Measurements from ENCODE around the gene IRF2BP1. TPM values are rescaled to one million over a fixed set of nuclear protein-coding genes. Genes with fewer than 3 reads are reported as not detected.

IRF2BP1 gene
- total and polyA plus RNA-seq, 2 donors (not counting 1 experiment from before 2014, with no cell fraction given), result 4.0 to 23.1 TPM

GRCh38 chr19:45882652-45883585 lies 3.0 kb downstream of the IRF2BP1 start:
- Histone ChIP-seq H3K9ac (ENCODE audit: insufficient read depth, low read length) (no peak overlapping the region), H3K27me3 (ENCODE audit: control insufficient read depth, insufficient read depth, low read length) (no peaks in the 10 kb centered on the region), H3K4me2 (ENCODE audit: extremely low read depth, insufficient read depth, low read length) (peak overlapping the region; percentile 20), H3K36me3 (ENCODE audit: control insufficient read depth, insufficient read depth, low read length) (peaks cover 8% of the 10 kb centered on the region), H3K9me3 (ENCODE audit: control insufficient read depth, insufficient read depth, low read depth, low read length) (no peaks in the 10 kb centered on the region), H2AFZ (ENCODE audit: low read length) (no peak overlapping the region), H3K27ac (ENCODE audit: insufficient read depth, low read length) (no peak overlapping the region), H4K20me1 (ENCODE audit: control insufficient read depth, extremely low read depth, insufficient read depth, low read length) (no peaks in the 10 kb centered on the region), H3K4me1 (ENCODE audit: control insufficient read depth, extremely low read depth, insufficient read depth, low read length) (peaks cover 5% of the 10 kb centered on the region), H3K4me3 (replicated peaks in 1 of 4; ENCODE audit: control extremely low read depth in 1 of 4, insufficient read depth in 1 of 4, low read depth in 3 of 4, low read length in 4 of 4) (peak overlapping the region in 1 of 4 experiments; percentile 35), H3K79me2 (ENCODE audit: control insufficient read depth, insufficient read depth, low read length) (peaks cover 10% of the 10 kb centered on the region)
- DNase-seq (ENCODE audit: low read depth in 2 of 2), result peak; percentile 77 to 87
- TF ChIP-seq CTCF (conservative IDR thresholded peaks at IDR 0.05 in 1 of 2, IDR thresholded peaks at IDR 0.05 in 1 of 2; ENCODE audit: low read depth in 1 of 2, low read length in 2 of 2) (peak; percentile 97 to 98), EZH2 (IDR thresholded peaks at IDR 0.05; ENCODE audit: low read length, missing control alignments) (no peak)

- DNase-seq (ENCODE audit: low read depth in 2 of 2), result no peak
- H2AFZ ChIP-seq (ENCODE audit: low read length), result no peak overlapping the region
- H3K27ac ChIP-seq (ENCODE audit: insufficient read depth, low read length), result no peak overlapping the region
- H3K9ac ChIP-seq (ENCODE audit: insufficient read depth, low read length), result no peak overlapping the region
- TF ChIP-seq CTCF (conservative IDR thresholded peaks at IDR 0.05 in 1 of 2, IDR thresholded peaks at IDR 0.05 in 1 of 2; ENCODE audit: low read depth in 1 of 2, low read length in 2 of 2), result no peak
- TF ChIP-seq EZH2 (IDR thresholded peaks at IDR 0.05; ENCODE audit: low read length, missing control alignments), result no peak
- peaks cover 8% of the 10 kb centered on the region for H3K36me3 ChIP-seq (ENCODE audit: control insufficient read depth, insufficient read depth, low read length)
- no peak overlapping the region for H3K4me3 ChIP-seq (replicated peaks in 1 of 4; ENCODE audit: control extremely low read depth in 1 of 4, insufficient read depth in 1 of 4, low read depth in 3 of 4, low read length in 4 of 4)
- peaks cover 2% of the 10 kb centered on the region for H3K27me3 ChIP-seq (ENCODE audit: control insufficient read depth, insufficient read depth, low read length)
- H3K9me3 ChIP-seq (ENCODE audit: control insufficient read depth, insufficient read depth, low read depth, low read length), result no peaks in the 10 kb centered on the region
- H3K79me2 ChIP-seq (ENCODE audit: control insufficient read depth, insufficient read depth, low read length), result peaks cover 10% of the 10 kb centered on the region
- peaks cover 4% of the 10 kb centered on the region for H3K4me1 ChIP-seq (ENCODE audit: control insufficient read depth, extremely low read depth, insufficient read depth, low read length)
- H3K4me2 ChIP-seq (ENCODE audit: extremely low read depth, insufficient read depth, low read length), result no peak overlapping the region
- no peaks in the 10 kb centered on the region for H4K20me1 ChIP-seq (ENCODE audit: control insufficient read depth, extremely low read depth, insufficient read depth, low read length)
These were observed 3.9 kb downstream of the IRF2BP1 start for GRCh38 chr19:45881909-45882528.

Measured in fibroblast of lung (primary cell).